Aorta (tissue), 4 donors: ENCODE results near the gene SPIN3. TPM values are rescaled to one million over a fixed set of nuclear protein-coding genes. Genes with fewer than 3 reads are reported as not detected.

ENCODE experiments used
- polyA plus RNA-seq, 2 donors: library from polyadenylated mRNA; stranded (reverse); fragments of 200-250 nt; gene quantifications; one replicate each; pipeline ENCODE4 v1.2.3, GENCODE V29; 2013
- total RNA-seq, 2 donors: library from RNA; stranded (reverse); fragmentation: NEBNext Ultra II Directional; extraction: Animal tissue kit (Norgen Biotek cat#: 25700); gene quantifications; one replicate each; pipeline ENCODE4 v1.2.1, GENCODE V29; 2021
- donor health status: healthy with polysubstance abuse.
- donor health status: Bipolar disorder and iron deficiency.
- donor health status: DM: no; HTN: no; CAD: no.
- donor health status: DM: yes; HTN: yes; CAD: no.

The SPIN3 gene
- total and polyA plus RNA-seq, 4 donors = 7.4 to 18.3 (median 10.0) TPM

Other genes with a start within 250 kb of the SPIN3 start
- gene SPIN2B, start 126.0 kb upstream of the SPIN3 start, total RNA-seq = 10 to 100 TPM; 11.0 to 12.2 TPM
- gene SPIN2B, start 126.0 kb upstream of the SPIN3 start, polyA plus RNA-seq = 10 to 100 TPM in 1 of 2 donors, 1 to 10 TPM in 1; 6.6 to 16.2 TPM
- 1 to 10 TPM; 1.5 to 2.4 TPM for gene SPIN2A, start 141.9 kb upstream of the SPIN3 start, total RNA-seq
- gene SPIN2A, start 141.9 kb upstream of the SPIN3 start, polyA plus RNA-seq = 1 to 10 TPM in 1 of 2 donors, not detected in 1; 1.2 TPM